Measurements from ENCODE around the gene ADISSP.

ADISSP gene

GRCh38 chr20:3734111-3734843 lies 33.3 kb downstream of the ADISSP start:
- DNase-seq, result no peak

- DNase-seq, result no peak
These were observed 34.2 kb downstream of the ADISSP start for GRCh38 chr20:3733119-3733995.

DNA sequence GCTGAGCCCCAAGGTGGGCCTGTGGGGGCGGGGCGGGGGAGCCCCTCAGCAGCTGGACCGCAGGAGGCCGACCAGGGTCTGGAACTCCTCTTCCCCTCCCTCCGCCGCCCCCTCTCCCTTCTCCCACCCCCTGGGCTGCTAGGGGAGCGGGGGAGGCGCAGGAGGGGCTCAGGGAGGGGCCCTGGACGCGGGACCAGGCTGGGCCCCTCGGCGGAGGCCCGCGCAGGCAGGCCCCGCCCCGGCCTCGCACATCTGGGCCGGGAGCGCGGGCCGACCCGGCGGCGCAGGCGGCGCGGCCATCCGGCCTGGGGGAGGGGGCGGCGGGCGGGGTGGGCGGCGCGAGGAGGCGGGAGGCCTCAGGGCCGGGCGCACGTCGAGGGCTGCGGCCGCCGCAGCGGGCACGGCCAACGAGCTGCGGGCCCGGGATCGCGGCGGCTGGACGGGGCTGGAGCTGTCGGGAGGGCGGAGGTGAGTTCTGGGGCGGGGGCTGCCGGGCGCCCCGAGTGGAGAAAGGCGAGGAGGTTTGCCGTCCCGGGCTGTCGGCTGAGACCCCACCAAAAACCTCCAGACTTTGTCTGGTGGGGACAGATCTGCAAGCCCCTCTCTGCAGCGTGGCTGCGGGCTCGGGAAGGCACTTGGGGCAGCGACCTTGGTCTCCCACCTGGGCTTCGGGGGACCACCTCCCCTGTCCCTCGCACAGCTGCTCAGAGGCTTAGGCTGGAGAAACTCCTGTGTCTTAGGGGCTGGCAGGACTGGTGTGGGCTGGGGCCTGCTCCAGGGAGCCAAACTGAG lies 35.0 kb downstream of the ADISSP start, which contains the start of gene HSPA12B:
TSS of gene HSPA12B (plus strand) at position 359 of the 792 bp plus-strand sequence. CDS start 5,990 bp downstream, outside the sequence.
- DNase-seq, result no peak

DNA sequence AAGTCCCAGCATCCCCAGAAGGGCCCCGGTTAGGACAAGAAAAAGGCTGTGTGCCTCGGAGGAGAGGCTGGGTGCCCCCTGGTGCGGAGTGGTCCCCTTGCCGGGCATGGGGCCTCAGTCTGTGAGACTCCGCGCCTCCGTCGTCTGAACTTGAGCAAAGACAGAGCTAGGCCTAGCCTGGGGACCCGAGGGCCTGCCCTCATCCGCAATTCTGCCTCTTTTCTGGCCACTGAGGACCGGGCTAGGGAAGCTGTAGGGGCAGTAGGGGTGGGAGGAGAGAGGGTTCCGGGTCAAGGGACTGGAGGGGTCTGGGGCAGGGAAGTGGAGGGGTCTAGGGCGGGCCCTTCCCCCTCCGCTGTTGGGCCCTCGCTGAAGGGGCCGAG lies 35.6 kb downstream of the ADISSP start:
- DNase-seq, result no peak

- no peak for DNase-seq
These were observed 36.5 kb downstream of the ADISSP start for GRCh38 chr20:3730803-3731672.

DNA sequence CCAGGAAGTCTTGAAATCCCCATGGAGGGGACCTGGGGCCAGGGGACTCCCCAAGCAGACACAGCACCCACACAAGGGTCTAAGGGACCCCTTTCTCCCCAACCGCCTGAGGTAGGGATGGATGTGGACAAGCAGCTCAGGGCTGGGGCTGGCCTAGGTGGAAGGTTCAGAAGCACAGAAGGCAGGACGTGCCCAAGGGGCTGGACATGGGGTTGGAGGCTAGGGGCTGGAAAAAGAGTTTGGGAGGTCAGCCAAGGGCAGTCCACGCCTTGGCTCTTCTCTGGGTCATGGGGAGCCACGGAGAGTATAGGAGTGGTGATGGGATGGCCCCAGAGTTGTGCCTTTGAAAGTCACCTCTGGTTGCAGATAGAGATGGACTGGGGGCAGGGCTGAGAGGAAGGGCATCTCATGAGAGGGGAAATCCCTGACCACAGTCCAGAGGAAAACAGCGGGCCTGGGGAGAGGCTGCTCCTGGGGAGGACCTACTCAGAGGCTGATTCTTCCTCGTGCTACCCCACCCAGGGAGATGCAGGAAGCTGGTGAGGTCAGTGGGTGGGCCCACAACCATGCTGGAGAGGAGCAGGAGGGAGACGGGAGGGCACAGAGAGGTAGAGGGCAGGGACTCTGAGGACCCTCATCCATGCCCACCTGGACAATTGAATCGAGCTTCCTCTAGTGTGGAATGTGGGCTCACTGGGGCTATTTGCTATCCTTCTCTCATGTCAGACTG lies 37.6 kb downstream of the ADISSP start:
- DNase-seq, result no peak

DNA sequence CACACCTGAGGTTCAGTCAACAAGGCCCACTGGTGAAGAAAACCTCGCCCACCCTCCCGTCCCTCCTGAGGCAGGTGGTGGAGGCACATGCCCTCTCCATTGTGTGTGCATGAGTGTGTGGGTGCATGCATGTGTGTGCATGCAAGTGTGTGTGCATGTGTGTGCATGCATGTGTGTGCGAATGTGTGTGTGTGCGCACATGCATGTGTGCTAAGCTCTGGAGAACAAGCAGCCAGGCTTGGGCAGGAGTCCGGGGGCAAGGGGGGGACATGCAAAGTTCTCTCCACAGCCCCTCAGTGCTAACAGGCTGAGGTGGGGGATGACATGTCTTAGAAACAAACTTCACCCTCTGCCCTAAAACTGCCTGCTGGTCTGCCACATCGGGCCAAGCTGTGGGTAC lies 38.2 kb downstream of the ADISSP start:
- DNase-seq, result no peak

- no peak for DNase-seq
These were observed 38.7 kb downstream of the ADISSP start for GRCh38 chr20:3728876-3729275.

DNA sequence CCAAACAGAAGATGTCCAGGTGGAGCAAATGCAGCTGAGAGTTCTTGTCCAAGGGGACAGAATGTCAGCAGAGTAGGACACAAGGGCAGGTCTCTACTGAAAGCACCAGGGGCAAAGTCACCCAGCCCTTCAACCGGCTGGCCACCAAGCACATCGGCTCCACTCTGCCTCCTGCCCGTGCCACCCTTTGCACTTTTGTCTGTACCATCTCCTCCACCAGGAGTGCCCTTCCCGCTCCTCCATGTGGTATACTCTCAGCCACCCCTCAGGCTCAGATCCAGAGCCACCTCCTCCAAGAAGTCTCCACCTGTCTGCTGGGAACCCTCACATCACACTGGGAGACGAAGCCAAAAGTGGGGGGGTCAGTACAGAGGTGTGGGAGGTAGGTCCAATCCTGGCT lies 39.2 kb downstream of the ADISSP start:
- no peak for DNase-seq

DNA sequence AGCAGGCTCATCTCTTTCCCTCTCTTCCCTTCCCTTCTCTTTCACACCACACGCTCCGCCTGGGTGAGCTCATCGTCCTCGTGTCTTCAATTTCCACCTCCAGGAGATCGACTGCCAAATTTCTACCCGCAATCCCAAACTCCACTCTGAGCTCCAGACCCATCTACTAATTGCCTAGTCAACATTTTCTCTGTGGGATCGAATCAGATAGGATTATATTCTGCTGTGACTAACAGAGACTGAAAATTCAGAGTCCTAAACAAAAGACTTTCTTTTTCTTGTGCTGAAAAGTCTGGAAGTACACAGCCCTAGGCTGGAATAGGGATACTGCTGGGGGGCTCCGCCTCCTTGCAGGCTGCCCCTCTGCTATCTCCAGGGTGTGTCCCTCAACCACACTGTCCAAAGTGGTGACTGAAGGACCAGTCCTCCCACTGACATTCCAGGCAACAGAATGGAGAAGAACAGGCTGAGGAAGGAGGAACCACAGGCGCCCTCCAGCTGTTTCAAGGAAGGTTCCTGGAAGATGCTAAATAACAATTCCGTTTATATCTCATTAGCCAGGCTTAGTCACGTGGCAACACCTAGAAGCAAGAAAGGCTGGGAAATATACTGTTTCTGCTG lies 40.0 kb downstream of the ADISSP start:
- no peak for DNase-seq

DNA sequence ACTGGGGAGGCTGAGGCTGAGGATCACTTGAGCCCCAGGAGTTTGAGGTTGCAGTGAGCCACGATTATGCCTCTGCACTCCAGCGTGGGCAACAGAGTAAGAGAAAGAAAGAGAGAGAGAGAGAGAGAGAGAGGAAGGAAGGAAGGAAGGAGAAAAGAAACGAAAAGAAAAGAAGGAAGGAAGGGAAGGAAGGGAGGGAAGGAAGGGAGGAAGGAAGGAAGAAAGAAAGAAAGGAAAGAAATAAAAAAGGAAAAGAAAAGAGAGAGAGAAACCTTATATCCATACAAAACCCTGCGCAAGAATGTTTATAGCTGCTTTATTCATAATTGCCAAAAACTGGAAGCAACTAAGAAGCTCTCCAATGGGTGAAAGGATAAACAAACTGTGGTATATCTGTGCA lies 43.2 kb downstream of the ADISSP start:
- no peak for DNase-seq

DNA sequence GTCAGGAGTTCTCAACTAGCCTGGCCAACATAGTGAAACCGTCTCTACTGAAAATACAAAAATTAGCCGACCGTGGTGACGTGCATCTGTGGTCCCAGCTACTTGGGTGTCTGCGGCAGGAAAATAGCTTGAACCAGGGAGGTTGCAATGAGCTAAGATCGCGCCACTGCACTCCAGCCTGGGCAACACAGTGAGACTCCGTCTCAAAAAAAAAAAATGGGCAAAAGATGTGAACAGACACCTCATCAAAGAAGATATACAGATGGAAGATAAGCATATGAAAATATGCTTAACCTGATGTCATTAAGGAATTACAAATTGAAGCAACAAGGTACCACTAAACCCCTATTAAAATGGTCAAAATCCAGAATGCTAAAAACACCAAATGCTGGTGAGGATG lies 44.3 kb downstream of the ADISSP start:
- DNase-seq, result no peak

GRCh38 chr20:3721912-3722311 lies 45.6 kb downstream of the ADISSP start:
- DNase-seq, result no peak

DNA sequence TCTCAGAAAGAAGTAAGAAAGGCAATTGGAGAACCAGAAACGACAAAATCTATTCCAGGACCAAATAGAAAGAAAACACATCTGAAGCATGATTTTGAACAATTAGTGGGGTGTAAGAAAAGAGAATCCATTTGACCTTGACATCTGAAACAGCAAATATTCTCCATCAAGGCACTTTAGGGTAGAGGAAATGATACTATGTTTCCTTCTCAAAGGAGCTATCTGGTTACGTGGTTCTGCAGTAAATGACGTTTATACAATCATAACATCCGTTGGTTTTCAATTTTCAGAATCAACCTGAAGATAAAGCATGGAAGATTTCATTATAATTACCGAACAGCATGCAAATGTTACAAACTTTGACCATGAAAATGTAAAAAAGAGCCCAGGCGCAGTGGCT lies 46.9 kb downstream of the ADISSP start:
- DNase-seq, result no peak

DNA sequence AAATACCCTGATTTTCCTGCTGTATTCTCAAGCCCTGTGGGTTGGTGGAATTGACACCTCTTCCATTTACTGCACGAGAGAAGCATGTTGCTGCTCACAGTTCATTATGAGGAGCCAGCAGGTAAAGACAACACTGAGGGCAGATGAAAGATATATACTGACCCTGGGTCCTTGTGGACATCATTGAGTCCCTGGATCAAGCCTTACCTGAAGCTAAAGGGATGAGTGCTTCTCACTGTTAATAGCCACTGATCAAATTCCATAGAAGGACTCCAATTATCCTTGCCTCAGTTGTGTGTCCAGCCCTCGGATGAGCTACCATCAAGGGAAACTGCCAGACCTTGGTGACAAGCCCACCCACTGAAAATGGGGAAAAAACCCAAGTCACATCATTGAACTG lies 47.5 kb downstream of the ADISSP start:
- DNase-seq, result no peak

GRCh38 chr20:3719046-3719445 lies 48.5 kb downstream of the ADISSP start:
- no peak for DNase-seq

GRCh38 chr20:3716195-3716834 lies 51.2 kb downstream of the ADISSP start:
- no peak for DNase-seq

GRCh38 chr20:3714092-3714491 lies 53.5 kb downstream of the ADISSP start:
- DNase-seq, result peak; percentile 21

GRCh38 chr20:3712279-3712873 lies 55.2 kb downstream of the ADISSP start, which contains the start of gene SIGLEC1:
TSS of gene SIGLEC1 (minus strand) at chr20:3712600. CDS start at chr20:3707128, 5,472 bp downstream.
- DNase-seq, result peak; percentile 39

- no peak for DNase-seq
These were observed 56.0 kb downstream of the ADISSP start for GRCh38 chr20:3711484-3711941.

All from midbrain (tissue), 1 donor.